ENCODE data around the gene RASGRF1.

- TF ChIP-seq, protein P1, sequence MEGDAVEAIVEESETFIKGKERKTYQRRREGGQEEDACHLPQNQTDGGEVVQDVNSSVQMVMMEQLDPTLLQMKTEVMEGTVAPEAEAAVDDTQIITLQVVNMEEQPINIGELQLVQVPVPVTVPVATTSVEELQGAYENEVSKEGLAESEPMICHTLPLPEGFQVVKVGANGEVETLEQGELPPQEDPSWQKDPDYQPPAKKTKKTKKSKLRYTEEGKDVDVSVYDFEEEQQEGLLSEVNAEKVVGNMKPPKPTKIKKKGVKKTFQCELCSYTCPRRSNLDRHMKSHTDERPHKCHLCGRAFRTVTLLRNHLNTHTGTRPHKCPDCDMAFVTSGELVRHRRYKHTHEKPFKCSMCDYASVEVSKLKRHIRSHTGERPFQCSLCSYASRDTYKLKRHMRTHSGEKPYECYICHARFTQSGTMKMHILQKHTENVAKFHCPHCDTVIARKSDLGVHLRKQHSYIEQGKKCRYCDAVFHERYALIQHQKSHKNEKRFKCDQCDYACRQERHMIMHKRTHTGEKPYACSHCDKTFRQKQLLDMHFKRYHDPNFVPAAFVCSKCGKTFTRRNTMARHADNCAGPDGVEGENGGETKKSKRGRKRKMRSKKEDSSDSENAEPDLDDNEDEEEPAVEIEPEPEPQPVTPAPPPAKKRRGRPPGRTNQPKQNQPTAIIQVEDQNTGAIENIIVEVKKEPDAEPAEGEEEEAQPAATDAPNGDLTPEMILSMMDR (conservative IDR thresholded peaks at IDR 0.05 in 1 of 2, IDR thresholded peaks at IDR 0.05 in 1 of 2; ENCODE audit: extremely low read depth in 1 of 2, insufficient read depth in 1 of 2, low read depth in 1 of 2, low read length in 2 of 2): no peak
- TF ChIP-seq EZH2 (IDR thresholded peaks at IDR 0.05; ENCODE audit: borderline replicate concordance, low read length): no peak
Observed at GRCh38 chr15:79053894-79054293, 36.7 kb downstream of the RASGRF1 start.

All from mammary epithelial cell (primary cell).